Measurements from ENCODE around the gene KIAA1191. TPM values are rescaled to one million over a fixed set of nuclear protein-coding genes. Genes with fewer than 3 reads are reported as not detected.

The KIAA1191 gene
- total RNA-seq, 4 donors from 2014 or later: 58.0 to 89.4 (median 73.4) TPM

GRCh38 chr5:176364765-176365350 is 3.3 kb upstream of the KIAA1191 start:
- no peak for DNase-seq (ENCODE audit: low spot score in 2 of 2)
- intact Hi-C loops (cut with DNase I; ENCODE audit: low total_unique reads): no loop called here
- peak overlapping the region; percentile 70 for H3K4me3 ChIP-seq (ENCODE audit: low read depth, poor library complexity, severe bottlenecking)
- WGBS, 2 donors: 22 to 27% methylated on average over 23 to 28 of the region's 28 CpGs
- TF ChIP-seq, protein P1, sequence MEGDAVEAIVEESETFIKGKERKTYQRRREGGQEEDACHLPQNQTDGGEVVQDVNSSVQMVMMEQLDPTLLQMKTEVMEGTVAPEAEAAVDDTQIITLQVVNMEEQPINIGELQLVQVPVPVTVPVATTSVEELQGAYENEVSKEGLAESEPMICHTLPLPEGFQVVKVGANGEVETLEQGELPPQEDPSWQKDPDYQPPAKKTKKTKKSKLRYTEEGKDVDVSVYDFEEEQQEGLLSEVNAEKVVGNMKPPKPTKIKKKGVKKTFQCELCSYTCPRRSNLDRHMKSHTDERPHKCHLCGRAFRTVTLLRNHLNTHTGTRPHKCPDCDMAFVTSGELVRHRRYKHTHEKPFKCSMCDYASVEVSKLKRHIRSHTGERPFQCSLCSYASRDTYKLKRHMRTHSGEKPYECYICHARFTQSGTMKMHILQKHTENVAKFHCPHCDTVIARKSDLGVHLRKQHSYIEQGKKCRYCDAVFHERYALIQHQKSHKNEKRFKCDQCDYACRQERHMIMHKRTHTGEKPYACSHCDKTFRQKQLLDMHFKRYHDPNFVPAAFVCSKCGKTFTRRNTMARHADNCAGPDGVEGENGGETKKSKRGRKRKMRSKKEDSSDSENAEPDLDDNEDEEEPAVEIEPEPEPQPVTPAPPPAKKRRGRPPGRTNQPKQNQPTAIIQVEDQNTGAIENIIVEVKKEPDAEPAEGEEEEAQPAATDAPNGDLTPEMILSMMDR (IDR thresholded peaks at IDR 0.05): no peak
- TF ChIP-seq POLR2A (IDR thresholded peaks at IDR 0.05): no peak

GRCh38 chr5:176362233-176362490 is 598 bp upstream of the KIAA1191 start:
- no peak for TF ChIP-seq POLR2A (IDR thresholded peaks at IDR 0.05)
- TF ChIP-seq, protein P1 (IDR thresholded peaks at IDR 0.05): no peak

GRCh38 chr5:176360894-176361436 is 599 bp downstream of the KIAA1191 start:
- DNase-seq (ENCODE audit: low spot score in 2 of 2): no peak
- TF ChIP-seq, protein P1 (IDR thresholded peaks at IDR 0.05): no peak
- no peak for TF ChIP-seq POLR2A (IDR thresholded peaks at IDR 0.05)
- 2 to 4% methylated on average over 20 to 27 of the region's 27 CpGs for WGBS, 2 donors
- H3K4me3 ChIP-seq (ENCODE audit: low read depth, poor library complexity, severe bottlenecking): peak overlapping the region; percentile 89
- intact Hi-C loops (cut with DNase I; ENCODE audit: low total_unique reads): no loop called here

More at GRCh38 chr5:176362233-176362490, 598 bp upstream of the KIAA1191 start:
- WGBS, 2 donors: 61 to 72% methylated on average over 8 of the region's 8 CpGs
- DNase-seq (ENCODE audit: low spot score in 2 of 2): no peak
- intact Hi-C loops (cut with DNase I; ENCODE audit: low total_unique reads): no loop called here
- no peak overlapping the region for H3K4me3 ChIP-seq (ENCODE audit: low read depth, poor library complexity, severe bottlenecking)

DNA sequence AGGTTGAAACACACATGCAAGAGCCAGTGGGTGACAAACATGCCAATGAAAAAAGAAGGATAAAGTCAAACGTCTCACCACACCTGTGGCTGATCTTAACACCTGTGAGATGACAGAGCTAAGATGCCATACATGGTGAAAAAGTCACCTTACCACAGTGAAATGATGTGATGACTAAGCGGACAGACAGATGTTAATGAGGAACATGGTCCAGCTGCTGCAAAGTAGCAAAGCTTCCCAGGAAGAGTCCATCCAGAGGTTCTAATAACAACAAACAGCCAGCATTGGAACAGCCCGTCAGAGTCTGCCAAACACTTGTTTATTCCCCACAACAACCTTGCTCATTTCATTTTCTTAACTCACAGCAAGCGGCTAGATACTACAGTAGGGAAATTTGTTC is 1.9 kb downstream of the KIAA1191 start:
- H3K4me3 ChIP-seq (ENCODE audit: low read depth, poor library complexity, severe bottlenecking): no peak overlapping the region
- no peak for DNase-seq (ENCODE audit: low spot score in 2 of 2)
- 57 to 65% methylated on average over 4 of the region's 4 CpGs for WGBS, 2 donors

DNA sequence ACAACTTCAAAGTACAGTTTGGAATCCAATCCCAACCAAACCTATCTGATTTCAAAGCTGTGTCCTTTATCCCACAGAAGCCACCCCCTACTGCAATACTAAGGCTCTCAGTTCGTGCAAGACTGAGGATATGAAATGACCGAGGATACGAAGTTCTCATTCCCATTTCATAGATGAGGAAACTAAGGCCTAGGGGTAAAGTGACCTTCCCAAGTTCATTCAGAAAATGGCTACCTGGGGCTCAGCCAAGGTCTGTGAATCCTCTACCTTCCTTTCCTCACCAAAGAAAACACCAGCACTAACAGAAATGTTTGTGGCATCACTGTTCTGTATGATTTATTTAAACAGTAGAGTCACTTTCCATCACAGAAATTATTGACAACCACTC is 5.4 kb downstream of the KIAA1191 start:
- WGBS, 2 donors: 87 to 98% methylated on average over 3 of the region's 3 CpGs
- no peak overlapping the region for H3K4me3 ChIP-seq (ENCODE audit: low read depth, poor library complexity, severe bottlenecking)
- TF ChIP-seq, protein P1 (IDR thresholded peaks at IDR 0.05): no peak
- TF ChIP-seq POLR2A (IDR thresholded peaks at IDR 0.05): no peak
- DNase-seq (ENCODE audit: low spot score in 2 of 2): no peak
- intact Hi-C loops (cut with DNase I; ENCODE audit: low total_unique reads): no loop called here

More for the DNA sequence above, 1.9 kb downstream of the KIAA1191 start:
- intact Hi-C loops (cut with DNase I; ENCODE audit: low total_unique reads): no loop called here
- TF ChIP-seq POLR2A (IDR thresholded peaks at IDR 0.05): no peak
- TF ChIP-seq, protein P1 (IDR thresholded peaks at IDR 0.05): no peak

Measured in lower leg skin (tissue), 4 donors.